ENCODE results near the gene ST3GAL4.

DNA sequence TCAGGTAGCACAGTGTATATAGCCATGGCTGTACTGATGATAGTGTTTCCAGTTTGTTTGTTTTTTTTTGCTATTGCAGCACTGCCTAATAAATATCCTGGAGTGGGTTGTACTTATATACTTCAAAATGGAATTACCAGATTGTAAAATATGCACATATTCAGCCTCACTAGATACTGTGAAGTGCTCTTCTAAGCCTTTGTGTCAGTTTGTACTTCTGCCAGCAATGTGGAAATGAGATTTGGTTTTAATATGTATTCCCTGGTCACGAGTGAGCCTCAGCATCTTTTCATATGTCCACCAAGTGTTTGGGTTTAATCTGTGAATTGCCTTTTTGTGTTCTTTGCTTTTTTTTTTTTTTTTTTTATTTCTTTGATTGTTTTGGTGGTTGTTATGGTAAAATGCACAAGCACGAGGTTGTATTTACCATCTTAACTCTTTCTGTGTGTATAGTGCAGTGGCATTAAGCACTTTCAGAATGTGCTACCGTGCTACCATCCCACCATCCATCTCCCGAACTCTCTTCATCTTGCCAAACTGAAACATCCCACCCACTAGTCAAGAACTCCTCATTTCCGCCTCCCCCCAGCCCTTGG is 34.9 kb downstream of the ST3GAL4 start:
- no peak for TF ChIP-seq CTCF (IDR thresholded peaks at IDR 0.05)
- TF ChIP-seq SIN3A (IDR thresholded peaks at IDR 0.05; ENCODE audit: borderline replicate concordance, low read depth, low read length), result no peak
- TF ChIP-seq FOXM1 (IDR thresholded peaks at IDR 0.05; ENCODE audit: low read depth), result no peak
- TF ChIP-seq EP300 (IDR thresholded peaks at IDR 0.05; ENCODE audit: borderline replicate concordance in 1 of 2, low read depth in 1 of 2, low read length in 1 of 2), result no peak
- TF ChIP-seq GATA2 (CRISPR knock-in tag; IDR thresholded peaks at IDR 0.05), result no peak
- TF ChIP-seq SMC3 (IDR thresholded peaks at IDR 0.05; ENCODE audit: low read depth, low read length), result no peak
- no peak for TF ChIP-seq EZH2phosphoT487 (IDR thresholded peaks at IDR 0.05; ENCODE audit: borderline replicate concordance, low read depth)
- TF ChIP-seq RCOR1 (IDR thresholded peaks at IDR 0.05; ENCODE audit: low read length), result no peak
- TF ChIP-seq RXRA (IDR thresholded peaks at IDR 0.05; ENCODE audit: borderline replicate concordance, low read depth), result no peak
- no peak for TF ChIP-seq FOSL2 (IDR thresholded peaks at IDR 0.05; ENCODE audit: borderline replicate concordance, low read depth)
- no peak for TF ChIP-seq TAF1 (IDR thresholded peaks at IDR 0.05; ENCODE audit: borderline replicate concordance, low read depth, low read length)
- TF ChIP-seq NRF1 (IDR thresholded peaks at IDR 0.05; ENCODE audit: low read depth, low read length), result no peak
- TF ChIP-seq, protein P1, sequence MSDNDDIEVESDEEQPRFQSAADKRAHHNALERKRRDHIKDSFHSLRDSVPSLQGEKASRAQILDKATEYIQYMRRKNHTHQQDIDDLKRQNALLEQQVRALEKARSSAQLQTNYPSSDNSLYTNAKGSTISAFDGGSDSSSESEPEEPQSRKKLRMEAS (IDR thresholded peaks at IDR 0.05; ENCODE audit: low read depth), result no peak
